ENCODE results near the gene TANC1.

Gene TANC1

DNA sequence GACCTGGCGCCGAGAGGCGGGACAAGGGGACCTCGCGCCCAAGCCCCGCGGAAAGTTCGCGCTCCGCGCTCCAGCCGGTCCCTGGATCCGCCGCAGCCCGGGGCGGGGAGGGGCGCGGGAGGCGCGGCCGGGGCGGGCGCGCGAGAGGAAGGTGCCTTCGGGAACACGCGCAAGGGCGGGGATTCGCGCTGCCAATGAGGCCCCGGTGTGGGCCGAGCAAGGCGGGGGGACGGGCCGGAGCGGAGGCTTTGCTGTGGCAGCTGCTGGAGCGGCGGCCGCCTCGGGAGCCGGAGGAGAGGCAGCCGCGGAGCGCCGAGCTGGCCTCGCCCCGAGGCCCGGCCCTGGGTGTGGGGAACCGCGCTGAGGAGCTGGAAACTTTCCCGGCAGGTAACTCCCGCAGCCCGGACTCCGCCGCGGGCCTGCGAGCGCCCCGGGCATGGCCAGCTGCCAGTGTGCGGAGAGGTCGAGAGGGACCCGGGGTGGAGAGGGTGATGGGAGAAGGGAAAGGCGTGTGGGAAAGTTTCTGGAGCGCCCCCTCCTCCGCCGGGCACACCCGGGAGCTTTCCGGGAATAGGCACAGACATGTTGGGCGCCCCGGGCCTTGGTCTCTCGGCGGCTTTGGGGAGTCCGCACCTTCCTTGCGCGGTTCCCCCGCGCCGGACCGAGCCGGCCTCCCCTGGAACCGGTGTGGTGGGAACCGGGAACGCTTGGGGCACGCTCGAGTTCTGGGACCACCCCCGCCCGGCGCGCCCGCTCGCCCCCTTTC, at the start of gene TANC1:
Gene TANC1, plus strand, starts transcription at position 245 of the 766 bp plus-strand sequence. CDS start 97,271 bp downstream, outside the sequence.
- H3K36me3 ChIP-seq, result no peaks in the 10 kb centered on the region
- TF ChIP-seq, protein P1, sequence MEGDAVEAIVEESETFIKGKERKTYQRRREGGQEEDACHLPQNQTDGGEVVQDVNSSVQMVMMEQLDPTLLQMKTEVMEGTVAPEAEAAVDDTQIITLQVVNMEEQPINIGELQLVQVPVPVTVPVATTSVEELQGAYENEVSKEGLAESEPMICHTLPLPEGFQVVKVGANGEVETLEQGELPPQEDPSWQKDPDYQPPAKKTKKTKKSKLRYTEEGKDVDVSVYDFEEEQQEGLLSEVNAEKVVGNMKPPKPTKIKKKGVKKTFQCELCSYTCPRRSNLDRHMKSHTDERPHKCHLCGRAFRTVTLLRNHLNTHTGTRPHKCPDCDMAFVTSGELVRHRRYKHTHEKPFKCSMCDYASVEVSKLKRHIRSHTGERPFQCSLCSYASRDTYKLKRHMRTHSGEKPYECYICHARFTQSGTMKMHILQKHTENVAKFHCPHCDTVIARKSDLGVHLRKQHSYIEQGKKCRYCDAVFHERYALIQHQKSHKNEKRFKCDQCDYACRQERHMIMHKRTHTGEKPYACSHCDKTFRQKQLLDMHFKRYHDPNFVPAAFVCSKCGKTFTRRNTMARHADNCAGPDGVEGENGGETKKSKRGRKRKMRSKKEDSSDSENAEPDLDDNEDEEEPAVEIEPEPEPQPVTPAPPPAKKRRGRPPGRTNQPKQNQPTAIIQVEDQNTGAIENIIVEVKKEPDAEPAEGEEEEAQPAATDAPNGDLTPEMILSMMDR (IDR thresholded peaks at IDR 0.05), result no peak
- H3K27me3 ChIP-seq, result peaks cover 100% of the 10 kb centered on the region
- no peak within 1 kb of the TSS for H3K27ac ChIP-seq
- H3K4me1 ChIP-seq (ENCODE audit: control insufficient read depth in 1 of 2, insufficient read depth in 1 of 2, low read depth in 1 of 2, low read length in 1 of 2), result peaks cover 27% of the 10 kb centered on the region in 2 experiments
- H3K9me3 ChIP-seq, result no peaks in the 10 kb centered on the region
- peak within 1 kb of the TSS; percentile 36 to 57 for H3K4me3 ChIP-seq (ENCODE audit: low read depth in 1 of 2, low read length in 1 of 2)

GRCh38 chr2:158921599-158922408, 46.6 kb upstream of the TANC1 start:
- H3K4me1 ChIP-seq (ENCODE audit: control insufficient read depth in 1 of 2, insufficient read depth in 1 of 2, low read depth in 1 of 2, low read length in 1 of 2), result no peaks in the 10 kb centered on the region
- TF ChIP-seq, protein P1 (IDR thresholded peaks at IDR 0.05), result no peak

DNA sequence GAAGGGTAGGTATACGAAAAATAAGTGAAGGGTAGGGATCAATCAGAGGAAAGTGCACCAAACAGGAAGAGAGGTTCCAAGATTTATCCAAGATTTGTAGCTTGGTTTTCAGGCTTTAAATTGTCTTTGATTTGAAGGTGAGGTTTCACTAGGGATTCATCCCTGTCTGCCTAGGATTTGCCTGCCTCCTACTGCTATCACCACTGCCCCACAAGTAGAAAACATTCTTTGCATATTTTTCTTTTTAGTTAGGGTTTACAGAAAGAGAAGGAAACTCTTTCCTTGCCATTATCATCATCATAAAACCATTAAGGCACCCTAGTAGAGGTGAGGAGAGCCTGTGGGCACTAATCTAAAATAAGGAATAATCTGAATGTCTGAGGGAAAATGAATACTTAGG, 45.8 kb upstream of the TANC1 start:
- Histone ChIP-seq H3K4me1 (ENCODE audit: control insufficient read depth in 1 of 2, insufficient read depth in 1 of 2, low read depth in 1 of 2, low read length in 1 of 2) (no peaks in the 10 kb centered on the region), H3K27ac (no peak overlapping the region), H3K27me3 (no peaks in the 10 kb centered on the region), H3K9me3 (no peaks in the 10 kb centered on the region), H3K36me3 (no peaks in the 10 kb centered on the region), H3K4me3 (ENCODE audit: low read depth in 1 of 2, low read length in 1 of 2) (no peak overlapping the region)
- TF ChIP-seq, protein P1 (IDR thresholded peaks at IDR 0.05), result no peak

More at GRCh38 chr2:158921599-158922408, 46.6 kb upstream of the TANC1 start:
- Histone ChIP-seq H3K27me3 (no peaks in the 10 kb centered on the region), H3K4me3 (ENCODE audit: low read depth in 1 of 2, low read length in 1 of 2) (no peak overlapping the region), H3K36me3 (no peaks in the 10 kb centered on the region), H3K27ac (no peak overlapping the region), H3K9me3 (no peaks in the 10 kb centered on the region)

- TF ChIP-seq, protein P1 (IDR thresholded peaks at IDR 0.05), result no peak
- Histone ChIP-seq H3K27me3 (no peaks in the 10 kb centered on the region), H3K9me3 (no peaks in the 10 kb centered on the region), H3K4me3 (ENCODE audit: low read depth in 1 of 2, low read length in 1 of 2) (no peak overlapping the region), H3K4me1 (ENCODE audit: control insufficient read depth in 1 of 2, insufficient read depth in 1 of 2, low read depth in 1 of 2, low read length in 1 of 2) (no peaks in the 10 kb centered on the region), H3K27ac (no peak overlapping the region), H3K36me3 (no peaks in the 10 kb centered on the region)
These were observed 45.3 kb upstream of the TANC1 start for GRCh38 chr2:158923180-158923594.

DNA sequence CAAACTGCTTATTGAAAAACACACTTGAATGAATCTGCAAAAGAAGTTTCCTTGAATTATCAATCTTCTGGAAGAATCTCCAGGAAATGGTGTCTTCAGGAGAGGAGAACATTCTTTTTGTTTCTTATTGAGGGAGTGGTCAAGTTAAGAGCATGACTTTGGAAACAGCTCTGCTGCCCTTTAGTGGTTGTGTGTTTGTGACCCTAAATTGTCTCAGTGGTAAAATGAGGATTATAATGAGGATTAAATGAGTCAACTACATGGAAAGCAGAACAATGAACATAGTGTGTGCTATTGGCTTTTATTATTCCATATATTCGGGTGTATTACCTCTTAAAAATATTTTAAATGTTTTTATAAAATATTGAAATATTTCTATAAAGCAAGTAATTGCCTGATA, 44.8 kb upstream of the TANC1 start:
- H3K4me1 ChIP-seq (ENCODE audit: control insufficient read depth in 1 of 2, insufficient read depth in 1 of 2, low read depth in 1 of 2, low read length in 1 of 2), result no peaks in the 10 kb centered on the region
- no peak overlapping the region for H3K4me3 ChIP-seq (ENCODE audit: low read depth in 1 of 2, low read length in 1 of 2)
- no peaks in the 10 kb centered on the region for H3K36me3 ChIP-seq
- no peaks in the 10 kb centered on the region for H3K27me3 ChIP-seq
- no peaks in the 10 kb centered on the region for H3K9me3 ChIP-seq
- TF ChIP-seq, protein P1 (IDR thresholded peaks at IDR 0.05), result no peak
- H3K27ac ChIP-seq, result no peak overlapping the region
